GM12865 (cell line): Measurements from ENCODE around the gene MLLT6.

ENCODE experiments used
- DNase-seq: peaks from one replicate; pipeline ENCODE4 v3.0.0; 2010; ENCODE audit warnings: low read depth
- H3K4me3 ChIP-seq: 2 replicates; pipeline ENCODE4 v1.5.1; 2011; ENCODE audit warnings: mild to moderate bottlenecking, low read depth, low read length, control low read depth
- TF ChIP-seq, protein P1 (sequence below): IDR thresholded peaks from 2 replicates; pipeline ENCODE4 v1.5.1; 2011; ENCODE audit warnings: low read length, control low read depth, low read depth, inconsistent platforms; ENCODE audit not compliant: insufficient read depth; ENCODE audit errors: missing control alignments

Gene MLLT6

GRCh38 chr17:38660097-38661025 lies 44.7 kb upstream of the MLLT6 start:
- TF ChIP-seq, protein P1, sequence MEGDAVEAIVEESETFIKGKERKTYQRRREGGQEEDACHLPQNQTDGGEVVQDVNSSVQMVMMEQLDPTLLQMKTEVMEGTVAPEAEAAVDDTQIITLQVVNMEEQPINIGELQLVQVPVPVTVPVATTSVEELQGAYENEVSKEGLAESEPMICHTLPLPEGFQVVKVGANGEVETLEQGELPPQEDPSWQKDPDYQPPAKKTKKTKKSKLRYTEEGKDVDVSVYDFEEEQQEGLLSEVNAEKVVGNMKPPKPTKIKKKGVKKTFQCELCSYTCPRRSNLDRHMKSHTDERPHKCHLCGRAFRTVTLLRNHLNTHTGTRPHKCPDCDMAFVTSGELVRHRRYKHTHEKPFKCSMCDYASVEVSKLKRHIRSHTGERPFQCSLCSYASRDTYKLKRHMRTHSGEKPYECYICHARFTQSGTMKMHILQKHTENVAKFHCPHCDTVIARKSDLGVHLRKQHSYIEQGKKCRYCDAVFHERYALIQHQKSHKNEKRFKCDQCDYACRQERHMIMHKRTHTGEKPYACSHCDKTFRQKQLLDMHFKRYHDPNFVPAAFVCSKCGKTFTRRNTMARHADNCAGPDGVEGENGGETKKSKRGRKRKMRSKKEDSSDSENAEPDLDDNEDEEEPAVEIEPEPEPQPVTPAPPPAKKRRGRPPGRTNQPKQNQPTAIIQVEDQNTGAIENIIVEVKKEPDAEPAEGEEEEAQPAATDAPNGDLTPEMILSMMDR: no peak
- no peak for DNase-seq
- H3K4me3 ChIP-seq: no peak overlapping the region

- TF ChIP-seq, protein P1: peak; percentile 91
- peak; percentile 84 for DNase-seq
- no peak overlapping the region for H3K4me3 ChIP-seq
These were observed 41.8 kb upstream of the MLLT6 start for GRCh38 chr17:38663125-38663751.

- no peak overlapping the region for H3K4me3 ChIP-seq
- DNase-seq: no peak
- TF ChIP-seq, protein P1: no peak
These were observed 41.0 kb upstream of the MLLT6 start for GRCh38 chr17:38663964-38664644.

GRCh38 chr17:38667099-38667786 lies 37.8 kb upstream of the MLLT6 start:
- H3K4me3 ChIP-seq: no peak overlapping the region
- TF ChIP-seq, protein P1: peak; percentile 100
- peak; percentile 81 for DNase-seq

- TF ChIP-seq, protein P1: no peak
- no peak overlapping the region for H3K4me3 ChIP-seq
- DNase-seq: no peak
These were observed 37.3 kb upstream of the MLLT6 start for GRCh38 chr17:38667787-38668122.

DNA sequence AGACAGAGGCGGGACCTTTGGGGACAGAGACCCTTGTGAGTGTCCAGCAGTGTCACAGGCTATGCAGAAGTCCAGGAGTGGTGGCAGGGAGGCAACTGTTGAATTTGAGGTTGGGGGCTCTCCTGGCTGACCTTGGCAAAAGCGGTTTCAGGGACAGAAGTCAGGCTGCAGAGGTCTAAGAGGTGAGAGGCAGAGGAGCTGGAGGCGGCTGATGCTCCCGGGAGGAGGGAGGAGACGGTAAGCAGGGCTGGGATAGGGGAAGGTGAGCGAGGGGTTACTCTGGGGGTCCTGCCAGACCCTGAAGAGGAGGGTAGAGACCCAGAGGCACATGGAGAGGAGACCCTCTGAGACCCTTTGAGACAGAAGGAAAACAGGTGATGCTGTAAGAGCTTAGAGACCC lies 35.6 kb upstream of the MLLT6 start:
- DNase-seq: no peak
- TF ChIP-seq, protein P1: no peak

More for the DNA sequence above, 35.6 kb upstream of the MLLT6 start:
- H3K4me3 ChIP-seq: no peak overlapping the region
